ENCODE data around the gene MTAP.

Gene MTAP

GRCh38 chr9:21804791-21805190, 2.4 kb downstream of the MTAP start:
- no peak for DNase-seq (ENCODE audit: low spot score)

- DNase-seq (ENCODE audit: low spot score) = no peak
Measured at GRCh38 chr9:21806644-21807043, 4.2 kb downstream of the MTAP start.

- no peak for DNase-seq (ENCODE audit: low spot score)
Measured at GRCh38 chr9:21810388-21810787, 8.0 kb downstream of the MTAP start.

GRCh38 chr9:21810881-21811280, 8.4 kb downstream of the MTAP start:
- DNase-seq (ENCODE audit: low spot score) = no peak

GRCh38 chr9:21811914-21812313, 9.5 kb downstream of the MTAP start:
- no peak for DNase-seq (ENCODE audit: low spot score)

GRCh38 chr9:21812415-21812814, 10.0 kb downstream of the MTAP start:
- peak; percentile 41 for DNase-seq (ENCODE audit: low spot score)

- peak; percentile 71 for DNase-seq (ENCODE audit: low spot score)
Measured at GRCh38 chr9:21812946-21813568, 10.6 kb downstream of the MTAP start.

- peak; percentile 66 for DNase-seq (ENCODE audit: low spot score)
Measured at GRCh38 chr9:21813575-21814473, 11.4 kb downstream of the MTAP start.

GRCh38 chr9:21815643-21816042, 13.2 kb downstream of the MTAP start:
- DNase-seq (ENCODE audit: low spot score) = no peak

- DNase-seq (ENCODE audit: low spot score) = peak; percentile 81
Measured at GRCh38 chr9:21817176-21817575, 14.7 kb downstream of the MTAP start.

GRCh38 chr9:21825637-21826036, 23.2 kb downstream of the MTAP start:
- DNase-seq (ENCODE audit: low spot score) = no peak

- no peak for DNase-seq (ENCODE audit: low spot score)
Measured at GRCh38 chr9:21828853-21829410, 26.5 kb downstream of the MTAP start.

- DNase-seq (ENCODE audit: low spot score) = no peak
Measured at GRCh38 chr9:21830589-21830988, 28.2 kb downstream of the MTAP start.

- DNase-seq (ENCODE audit: low spot score) = peak; percentile 69
Measured at GRCh38 chr9:21831841-21832509, 29.5 kb downstream of the MTAP start.

GRCh38 chr9:21833090-21833801, 30.8 kb downstream of the MTAP start:
- no peak for DNase-seq (ENCODE audit: low spot score)

GRCh38 chr9:21835121-21835520, 32.7 kb downstream of the MTAP start:
- no peak for DNase-seq (ENCODE audit: low spot score)

GRCh38 chr9:21836437-21837161, 34.2 kb downstream of the MTAP start:
- peak; percentile 95 for DNase-seq (ENCODE audit: low spot score)

GRCh38 chr9:21837501-21837900, 35.1 kb downstream of the MTAP start:
- DNase-seq (ENCODE audit: low spot score) = no peak

- DNase-seq (ENCODE audit: low spot score) = no peak
Measured at GRCh38 chr9:21840647-21841046, 38.2 kb downstream of the MTAP start.

GRCh38 chr9:21841133-21841532, 38.7 kb downstream of the MTAP start:
- no peak for DNase-seq (ENCODE audit: low spot score)

GRCh38 chr9:21848615-21849014, 46.2 kb downstream of the MTAP start:
- no peak for DNase-seq (ENCODE audit: low spot score)
